HG03039 (cell line): ENCODE data around the gene CDKN2A.

Experiments
- ATAC-seq: cut with Tn5 transposase; IDR thresholded peaks from one replicate; pipeline ENCODE4 v1.9.1; 2021; ENCODE audit warnings: mild to moderate bottlenecking, moderate library complexity; ENCODE audit not compliant: unreplicated experiment

Gene CDKN2A

GRCh38 chr9:21993893-21994555, at the start of gene CDKN2A:
CDKN2A (minus strand) TSS chr9:21994392.
- ATAC-seq: peak; percentile 30

- no peak for ATAC-seq
Observed at GRCh38 chr9:22043928-22044327, 49.7 kb upstream of the CDKN2A start.

- no peak for ATAC-seq
Observed at GRCh38 chr9:22041775-22042174, 47.6 kb upstream of the CDKN2A start.

GRCh38 chr9:22041344-22041743, 47.2 kb upstream of the CDKN2A start:
- no peak for ATAC-seq

- no peak for ATAC-seq
Observed at GRCh38 chr9:22040760-22041159, 46.6 kb upstream of the CDKN2A start.

GRCh38 chr9:22039258-22039657, 45.1 kb upstream of the CDKN2A start:
- no peak for ATAC-seq

- ATAC-seq: no peak
Observed at GRCh38 chr9:22037954-22038690, 43.9 kb upstream of the CDKN2A start.

GRCh38 chr9:22036866-22037626, 42.9 kb upstream of the CDKN2A start:
- no peak for ATAC-seq

- ATAC-seq: no peak
Observed at GRCh38 chr9:22035591-22036011, 41.4 kb upstream of the CDKN2A start.

- ATAC-seq: no peak
Observed at GRCh38 chr9:22033012-22033630, 38.9 kb upstream of the CDKN2A start.

GRCh38 chr9:22031655-22032411, 37.6 kb upstream of the CDKN2A start:
- ATAC-seq: no peak

- ATAC-seq: peak; percentile 74
Observed at GRCh38 chr9:22030101-22030598, 36.0 kb upstream of the CDKN2A start.

GRCh38 chr9:22029231-22029630, 35.0 kb upstream of the CDKN2A start:
- ATAC-seq: no peak

GRCh38 chr9:22028394-22028793, 34.2 kb upstream of the CDKN2A start:
- ATAC-seq: no peak

GRCh38 chr9:22026696-22027095, 32.5 kb upstream of the CDKN2A start:
- no peak for ATAC-seq

GRCh38 chr9:22022396-22022795, 28.2 kb upstream of the CDKN2A start:
- ATAC-seq: no peak

GRCh38 chr9:22010866-22011625, 16.9 kb upstream of the CDKN2A start:
- ATAC-seq: no peak

GRCh38 chr9:22009506-22009867, 15.3 kb upstream of the CDKN2A start:
- ATAC-seq: peak; percentile 35

- ATAC-seq: peak; percentile 93
Observed at GRCh38 chr9:22008717-22009505, 14.7 kb upstream of the CDKN2A start, which contains the start of gene CDKN2B. CDKN2B (minus strand) TSS chr9:22009305; CDS start chr9:22008953, 352 bp downstream.
